Duodenal mucosa (tissue), 2 donors: Measurements from ENCODE around the gene PEX16.

Experiments used
- H3K27ac ChIP-seq: one replicate; pipeline ENCODE4 v1.7.0; 2013; ENCODE audit warnings: low read depth, low read length
- H3K27me3 ChIP-seq, 2 donors: one replicate each; pipeline ENCODE4 v1.7.0; 2013; ENCODE audit warnings: low read length in 2 of 2, control low read depth in 1 of 2; ENCODE audit not compliant: insufficient read depth in 2 of 2, control insufficient read depth in 1 of 2
- H3K36me3 ChIP-seq, 2 donors: one replicate each; pipeline ENCODE4 v1.7.0; 2013; ENCODE audit warnings: low read length in 2 of 2, control low read depth in 1 of 2; ENCODE audit not compliant: insufficient read depth in 2 of 2, control insufficient read depth in 1 of 2
- H3K4me1 ChIP-seq, 2 donors: one replicate each; pipeline ENCODE4 v1.7.0; 2013; ENCODE audit warnings: low read length in 2 of 2, control low read depth in 1 of 2; ENCODE audit not compliant: insufficient read depth in 2 of 2, control insufficient read depth in 1 of 2
- H3K4me3 ChIP-seq, 2 donors: one replicate each; pipeline ENCODE4 v1.7.0; 2013; ENCODE audit warnings: low read length in 2 of 2, low read depth in 1 of 2
- H3K9ac ChIP-seq, 2 donors: one replicate each; pipeline ENCODE4 v1.7.0; 2013; ENCODE audit warnings: low read length in 2 of 2, low read depth in 1 of 2
- H3K9me3 ChIP-seq, 2 donors: one replicate each; pipeline ENCODE4 v1.7.0; 2013; ENCODE audit warnings: low read length in 2 of 2, control low read depth in 1 of 2; ENCODE audit not compliant: control insufficient read depth in 1 of 2

PEX16 gene

GRCh38 chr11:45877221-45877620 is 40.5 kb downstream of the PEX16 start:
- Histone ChIP-seq H3K4me3 (no peak overlapping the region), H3K4me1 (no peaks in the 10 kb centered on the region), H3K9ac (no peak overlapping the region), H3K27ac (no peak overlapping the region), H3K27me3 (no peaks in the 10 kb centered on the region), H3K9me3 (no peaks in the 10 kb centered on the region), H3K36me3 (peaks cover 54 to 74% of the 10 kb centered on the region in 2 donors)

- Histone ChIP-seq H3K27ac (no peak overlapping the region), H3K36me3 (peaks cover 49 to 74% of the 10 kb centered on the region in 2 donors), H3K9ac (no peak overlapping the region), H3K4me1 (no peaks in the 10 kb centered on the region), H3K27me3 (no peaks in the 10 kb centered on the region), H3K4me3 (no peak overlapping the region), H3K9me3 (no peaks in the 10 kb centered on the region)
Observed at GRCh38 chr11:45876401-45876800, 41.3 kb downstream of the PEX16 start.

GRCh38 chr11:45872651-45873356 is 44.9 kb downstream of the PEX16 start:
- no peak overlapping the region for H3K9ac ChIP-seq
- H3K9me3 ChIP-seq: no peaks in the 10 kb centered on the region
- no peak overlapping the region for H3K27ac ChIP-seq
- peaks cover 54 to 87% of the 10 kb centered on the region in 2 donors for H3K36me3 ChIP-seq
- no peak overlapping the region for H3K4me3 ChIP-seq
- H3K27me3 ChIP-seq: no peaks in the 10 kb centered on the region
- H3K4me1 ChIP-seq: no peaks in the 10 kb centered on the region

- Histone ChIP-seq H3K27ac (no peak overlapping the region), H3K9me3 (no peaks in the 10 kb centered on the region), H3K27me3 (no peaks in the 10 kb centered on the region), H3K4me3 (no peak overlapping the region), H3K36me3 (peaks cover 53 to 88% of the 10 kb centered on the region in 2 donors), H3K4me1 (no peaks in the 10 kb centered on the region), H3K9ac (no peak overlapping the region)
Observed at GRCh38 chr11:45871638-45872037, 46.0 kb downstream of the PEX16 start.

GRCh38 chr11:45870706-45871105 is 47.0 kb downstream of the PEX16 start:
- Histone ChIP-seq H3K9ac (no peak overlapping the region), H3K27me3 (no peaks in the 10 kb centered on the region), H3K4me1 (no peaks in the 10 kb centered on the region), H3K36me3 (peaks cover 48 to 90% of the 10 kb centered on the region in 2 donors), H3K27ac (no peak overlapping the region), H3K9me3 (no peaks in the 10 kb centered on the region), H3K4me3 (no peak overlapping the region)

GRCh38 chr11:45869551-45869950 is 48.1 kb downstream of the PEX16 start:
- Histone ChIP-seq H3K9me3 (no peaks in the 10 kb centered on the region), H3K4me1 (no peaks in the 10 kb centered on the region), H3K27ac (no peak overlapping the region), H3K27me3 (no peaks in the 10 kb centered on the region), H3K4me3 (no peak overlapping the region), H3K36me3 (peaks cover 45 to 88% of the 10 kb centered on the region in 2 donors), H3K9ac (no peak overlapping the region)

- H3K9ac ChIP-seq: no peak overlapping the region
- peaks cover 11% of the 10 kb centered on the region in 2 donors for H3K4me1 ChIP-seq
- peaks cover 47 to 77% of the 10 kb centered on the region in 2 donors for H3K36me3 ChIP-seq
- no peaks in the 10 kb centered on the region for H3K9me3 ChIP-seq
- no peak overlapping the region for H3K4me3 ChIP-seq
- no peak overlapping the region for H3K27ac ChIP-seq
- H3K27me3 ChIP-seq: no peaks in the 10 kb centered on the region
Observed at GRCh38 chr11:45864041-45864440, 53.6 kb downstream of the PEX16 start.

- H3K36me3 ChIP-seq: peaks cover 51 to 71% of the 10 kb centered on the region in 2 donors
- H3K9me3 ChIP-seq: no peaks in the 10 kb centered on the region
- H3K4me3 ChIP-seq: no peak overlapping the region
- H3K27ac ChIP-seq: no peak overlapping the region
- no peak overlapping the region for H3K9ac ChIP-seq
- peaks cover 29 to 32% of the 10 kb centered on the region in 2 donors for H3K4me1 ChIP-seq
- H3K27me3 ChIP-seq: no peaks in the 10 kb centered on the region
Observed at GRCh38 chr11:45860764-45861510, 56.7 kb downstream of the PEX16 start.

GRCh38 chr11:45860348-45860747 is 57.3 kb downstream of the PEX16 start:
- Histone ChIP-seq H3K27ac (no peak overlapping the region), H3K9ac (no peak overlapping the region), H3K27me3 (no peaks in the 10 kb centered on the region), H3K4me3 (no peak overlapping the region), H3K9me3 (no peaks in the 10 kb centered on the region), H3K4me1 (peaks cover 29 to 32% of the 10 kb centered on the region in 2 donors), H3K36me3 (peaks cover 55 to 72% of the 10 kb centered on the region in 2 donors)
